ENCODE results near the gene PACS1.

DNA sequence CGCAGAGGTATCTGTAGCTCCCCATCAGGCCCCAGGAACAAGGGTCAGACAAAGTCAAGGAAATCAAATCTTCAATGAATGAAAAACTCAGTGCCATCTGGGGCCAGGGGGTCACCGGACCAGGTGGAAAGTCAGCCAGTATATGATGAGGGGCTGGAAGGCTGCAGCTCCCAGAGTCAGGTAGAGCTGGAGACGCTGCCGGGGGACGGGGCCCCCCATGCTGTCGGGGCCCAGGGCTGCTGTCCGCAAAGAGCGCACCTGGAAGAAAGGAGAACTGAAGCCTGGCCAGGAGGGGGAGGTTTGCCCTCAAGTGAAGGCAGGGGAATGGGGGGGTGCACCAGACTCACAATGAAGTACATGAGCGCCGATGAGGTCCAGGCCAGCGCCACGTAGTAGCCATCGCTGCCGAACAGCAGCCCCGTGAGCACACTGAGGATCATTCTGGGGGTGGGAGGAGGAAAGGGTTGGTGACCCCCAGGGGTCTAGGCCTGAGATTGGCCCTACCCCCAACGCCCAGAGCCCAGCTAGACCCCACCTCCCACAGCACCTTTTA, 214.5 kb downstream of the PACS1 start:
- TF ChIP-seq SUZ12 (IDR thresholded peaks at IDR 0.05), result no peak
- TF ChIP-seq BHLHE40 (IDR thresholded peaks at IDR 0.05; ENCODE audit: borderline replicate concordance), result no peak
- no peak for TF ChIP-seq CTBP1 (IDR thresholded peaks at IDR 0.05; ENCODE audit: borderline replicate concordance)
- TF ChIP-seq, protein P1, sequence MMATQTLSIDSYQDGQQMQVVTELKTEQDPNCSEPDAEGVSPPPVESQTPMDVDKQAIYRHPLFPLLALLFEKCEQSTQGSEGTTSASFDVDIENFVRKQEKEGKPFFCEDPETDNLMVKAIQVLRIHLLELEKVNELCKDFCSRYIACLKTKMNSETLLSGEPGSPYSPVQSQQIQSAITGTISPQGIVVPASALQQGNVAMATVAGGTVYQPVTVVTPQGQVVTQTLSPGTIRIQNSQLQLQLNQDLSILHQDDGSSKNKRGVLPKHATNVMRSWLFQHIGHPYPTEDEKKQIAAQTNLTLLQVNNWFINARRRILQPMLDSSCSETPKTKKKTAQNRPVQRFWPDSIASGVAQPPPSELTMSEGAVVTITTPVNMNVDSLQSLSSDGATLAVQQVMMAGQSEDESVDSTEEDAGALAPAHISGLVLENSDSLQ (IDR thresholded peaks at IDR 0.05), result no peak
- TF ChIP-seq ZNF384 (IDR thresholded peaks at IDR 0.05), result no peak
- no peak for TF ChIP-seq FOXK2 (IDR thresholded peaks at IDR 0.05)
- no peak for TF ChIP-seq ARNT (IDR thresholded peaks at IDR 0.05)
- TF ChIP-seq FOXM1 (IDR thresholded peaks at IDR 0.05; ENCODE audit: borderline replicate concordance), result no peak

All from HEK293T (cell line).